ENCODE results near the gene PHPT1. TPM values are rescaled to one million over a fixed set of nuclear protein-coding genes. Genes with fewer than 3 reads are reported as not detected.
"Not testable (repeated sequence)": the region's sequence is repeated elsewhere in the genome, so short reads cannot be mapped to it uniquely, and the experiment has no call there.

Gene PHPT1
- total and polyA plus RNA-seq, 7 donors: 39.0 to 144 (median 73.1) TPM

DNA sequence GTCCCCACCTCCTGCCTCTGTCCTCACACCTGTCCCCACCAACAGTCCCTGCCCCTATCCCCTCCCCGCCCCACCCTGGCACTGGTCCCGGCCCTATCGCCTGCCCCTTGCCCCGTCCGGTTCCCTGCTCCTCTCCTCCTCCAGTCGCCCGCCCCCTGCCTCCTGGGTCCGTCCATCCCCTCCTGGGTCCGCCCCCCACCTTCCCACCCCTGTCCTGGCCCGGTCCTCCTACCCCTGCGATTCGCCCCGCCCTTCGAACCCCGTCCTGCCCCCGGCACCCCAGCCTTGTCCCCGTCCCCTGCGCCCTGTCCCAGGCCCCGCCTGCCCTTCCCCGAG, 16.5 kb downstream of the PHPT1 start:
- no peaks in the 10 kb centered on the region for H3K9me3 ChIP-seq
- 2% methylated on average over 20 of the region's 20 CpGs for WGBS, 2 donors
- H3K4me1 ChIP-seq: peaks cover 0 to 29% (median 21%) of the 10 kb centered on the region in 4 donors
- H3K36me3 ChIP-seq: peaks cover 21 to 33% (median 29%) of the 10 kb centered on the region in 4 donors
- peak overlapping the region; percentile 93 to 100 (median 100) for H3K4me3 ChIP-seq
- intact Hi-C loops (cut with DNase I): loop anchor here (1.0 to 5.0 kb wide), 4 partner anchors 15 to 79 kb away; partner anchors contain the start of genes FBXW5, TMEM141 and TRAF2
- peak overlapping the region; percentile 90 to 97 (median 94) for H3K27ac ChIP-seq
- TF ChIP-seq EP300 (IDR thresholded peaks at IDR 0.05) (no peak), POLR2A (IDR thresholded peaks at IDR 0.05) (no peak), CTCF (IDR thresholded peaks at IDR 0.05) (no peak), POLR2AphosphoS5 (IDR thresholded peaks at IDR 0.05) (no peak)
- peak; percentile 74 for DNase-seq
- no peaks in the 10 kb centered on the region for H3K27me3 ChIP-seq

DNA sequence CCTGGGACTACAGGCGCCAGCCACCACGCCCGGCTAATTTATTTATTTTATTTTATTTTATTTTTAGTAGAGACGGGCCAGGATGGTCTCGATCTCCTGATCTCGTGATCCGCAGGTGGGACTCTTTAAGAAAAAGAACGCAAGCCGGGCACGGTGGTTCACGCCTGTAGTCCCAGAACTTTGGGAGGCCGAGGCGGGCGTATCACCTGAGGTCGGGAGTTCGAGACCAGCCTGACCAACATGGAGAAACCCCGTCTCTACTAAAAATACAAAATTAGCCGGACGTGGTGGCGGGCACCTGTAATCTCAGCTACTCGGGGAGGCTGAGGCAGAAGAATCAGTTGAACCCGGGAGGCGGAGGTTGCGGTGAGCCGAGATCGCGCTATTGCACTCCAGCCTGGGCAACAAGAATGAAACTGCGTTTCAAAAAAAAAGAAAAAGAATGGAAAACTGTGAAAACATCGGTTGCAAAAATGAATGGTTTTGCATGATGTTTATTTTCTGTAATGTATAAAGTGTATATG, 17.8 kb downstream of the PHPT1 start:
- not testable (repeated sequence) for H3K9me3 ChIP-seq, H3K27me3 ChIP-seq
- intact Hi-C loops (cut with DNase I): loop anchor here (1.0 to 5.0 kb wide), 2 partner anchors 75 to 77 kb away; partner anchors contain the start of genes FBXW5 and TMEM141
- peak; percentile 65 for DNase-seq
- peak overlapping the region; percentile 90 to 97 (median 94) for H3K27ac ChIP-seq
- H3K4me1 ChIP-seq: peaks cover 0 to 29% (median 21%) of the 10 kb centered on the region in 4 donors
- peaks cover 12 to 21% (median 18%) of the 10 kb centered on the region in 4 donors for H3K36me3 ChIP-seq
- WGBS, 2 donors: 70 to 79% methylated on average over 29 of the region's 29 CpGs
- peak overlapping the region; percentile 93 to 100 (median 100) for H3K4me3 ChIP-seq

DNA sequence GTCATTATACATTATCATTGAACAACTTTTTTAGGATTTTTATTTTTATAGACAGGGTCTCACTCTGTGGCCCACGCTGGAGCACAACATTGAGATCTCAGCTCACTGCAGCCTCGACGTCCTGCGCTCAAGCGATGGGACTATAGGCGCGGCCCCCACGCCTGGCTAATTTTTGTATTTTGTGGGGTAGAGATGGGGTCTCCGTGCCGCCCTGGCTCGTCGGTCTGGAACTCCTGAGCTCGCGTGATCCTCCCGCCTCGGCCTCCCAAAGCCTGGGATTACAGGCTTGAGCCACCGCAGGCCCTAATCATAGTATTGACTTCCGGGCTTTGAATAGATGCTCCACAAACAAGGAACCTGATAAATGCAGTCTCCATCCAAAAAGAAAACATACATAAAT, 18.3 kb downstream of the PHPT1 start:
- no peak for TF ChIP-seq POLR2AphosphoS5 (IDR thresholded peaks at IDR 0.05)
- TF ChIP-seq CTCF (IDR thresholded peaks at IDR 0.05): no peak
- no peak for TF ChIP-seq EP300 (IDR thresholded peaks at IDR 0.05)
- TF ChIP-seq POLR2A (IDR thresholded peaks at IDR 0.05): no peak
- no peak for DNase-seq
- peaks cover 0 to 29% (median 21%) of the 10 kb centered on the region in 4 donors for H3K4me1 ChIP-seq
- no peak overlapping the region for H3K27ac ChIP-seq
- intact Hi-C loops (cut with DNase I): loop anchor here (5.0 kb wide), 1 partner anchor 75 kb away; the partner anchor contains the start of gene TMEM141
- no peak overlapping the region for H3K4me3 ChIP-seq
- H3K9me3 ChIP-seq: no peaks in the 10 kb centered on the region
- peaks cover 12 to 16% (median 13%) of the 10 kb centered on the region in 4 donors for H3K36me3 ChIP-seq
- no peaks in the 10 kb centered on the region for H3K27me3 ChIP-seq
- 98% methylated on average over 18 of the region's 18 CpGs for WGBS, 2 donors

DNA sequence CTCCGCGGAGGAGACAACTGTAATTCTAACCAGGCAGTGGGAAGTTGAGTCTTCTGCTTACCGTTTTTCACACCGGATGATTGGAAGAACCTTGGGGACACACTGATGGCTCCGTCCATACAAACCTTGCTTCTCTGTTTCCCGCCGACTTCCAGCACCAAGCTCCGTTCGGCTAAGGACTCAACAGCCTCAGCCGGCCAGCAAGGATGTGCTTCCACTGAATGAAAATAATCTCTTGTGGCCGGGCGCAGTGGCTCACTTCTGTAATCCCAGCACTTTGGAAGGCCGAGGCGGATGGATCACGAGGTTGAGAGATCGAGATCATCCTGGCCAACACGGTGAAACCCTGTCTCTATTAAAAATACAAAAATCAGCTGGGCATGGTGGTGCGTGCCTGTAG, 18.7 kb downstream of the PHPT1 start:
- H3K27me3 ChIP-seq: no peaks in the 10 kb centered on the region
- TF ChIP-seq EP300 (IDR thresholded peaks at IDR 0.05) (no peak), CTCF (IDR thresholded peaks at IDR 0.05) (no peak), POLR2AphosphoS5 (IDR thresholded peaks at IDR 0.05) (no peak)
- no peak overlapping the region for H3K4me3 ChIP-seq
- DNase-seq: no peak
- H3K27ac ChIP-seq: no peak overlapping the region
- intact Hi-C loops (cut with DNase I): loop anchor here (5.0 kb wide), 1 partner anchor 76 kb away; the partner anchor contains the start of gene TMEM141
- peaks cover 0 to 29% (median 21%) of the 10 kb centered on the region in 4 donors for H3K4me1 ChIP-seq
- no peaks in the 10 kb centered on the region for H3K9me3 ChIP-seq
- WGBS, 2 donors: 97 to 99% methylated on average over 18 of the region's 18 CpGs
- peaks cover 8 to 11% (median 9%) of the 10 kb centered on the region in 4 donors for H3K36me3 ChIP-seq

DNA sequence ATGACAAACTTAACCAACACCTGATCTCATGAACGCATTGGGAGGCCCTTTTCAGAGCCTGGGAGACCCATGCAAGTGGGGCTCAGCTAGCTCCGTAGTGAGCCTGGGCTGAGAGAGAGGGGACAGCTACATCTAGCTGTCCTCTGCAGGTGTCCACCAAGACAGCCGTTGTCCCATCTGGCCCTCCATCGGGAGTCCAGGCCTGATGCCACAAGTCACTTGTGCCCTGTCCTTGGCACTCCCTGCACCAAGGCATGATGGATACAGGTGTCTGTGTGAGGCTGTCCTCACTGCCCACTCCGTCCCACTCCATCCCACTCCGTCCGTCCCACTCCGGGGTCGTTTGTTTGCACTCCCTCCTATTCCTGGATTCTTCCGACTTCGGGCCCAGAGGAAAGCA, 19.4 kb downstream of the PHPT1 start:
- TF ChIP-seq CTCF (IDR thresholded peaks at IDR 0.05) (no peak), POLR2AphosphoS5 (IDR thresholded peaks at IDR 0.05) (no peak), EP300 (IDR thresholded peaks at IDR 0.05) (no peak), POLR2A (IDR thresholded peaks at IDR 0.05) (no peak)
- DNase-seq: no peak
- H3K27me3 ChIP-seq: no peaks in the 10 kb centered on the region
- H3K9me3 ChIP-seq: no peaks in the 10 kb centered on the region
- no peak overlapping the region for H3K27ac ChIP-seq
- 91 to 94% methylated on average over 11 of the region's 11 CpGs for WGBS, 2 donors
- intact Hi-C loops (cut with DNase I): loop anchor here (5.0 kb wide), 1 partner anchor 76 kb away; the partner anchor contains the start of gene TMEM141
- H3K4me3 ChIP-seq: no peak overlapping the region
- peaks cover 1 to 4% (median 2%) of the 10 kb centered on the region in 4 donors for H3K36me3 ChIP-seq
- H3K4me1 ChIP-seq: peaks cover 0 to 29% (median 21%) of the 10 kb centered on the region in 4 donors

GRCh38 chr9:136869611-136870010, 20.4 kb downstream of the PHPT1 start:
- not testable (repeated sequence) for H3K9me3 ChIP-seq, H3K4me3 ChIP-seq, H3K36me3 ChIP-seq, H3K27ac ChIP-seq, DNase-seq, H3K27me3 ChIP-seq
- intact Hi-C loops (cut with DNase I): loop anchor here (5.0 kb wide), 1 partner anchor 77 kb away; the partner anchor contains the start of gene TMEM141
- 90 to 92% methylated on average over 2 of the region's 2 CpGs for WGBS, 2 donors
- peaks cover 0 to 20% (median 16%) of the 10 kb centered on the region in 4 donors for H3K4me1 ChIP-seq

Data from sigmoid colon (tissue), 7 donors.